Stimulated activated naive B cell treated with anti-CD40 and anti-IgM and Interleukin-4, amounts not matched to agents 10 μg/mL and 1 μg/mL and 100 μg/mL, for 72 hours (primary cell): Measurements from ENCODE around the gene SLC17A2.

Experiments used
- ATAC-seq, 2 donors: fragments of 150-1000 bp; cut with Tn5 transposase; replicated peaks; 2 replicates each; pipeline ENCODE4 v1.10.0; 2021; ENCODE audit warnings: moderate library complexity in 1 of 2
- DNase-seq: peaks from one replicate; pipeline ENCODE4 v3.0.0; 2021
- H3K27ac Mint-ChIP-seq: one replicate; pipeline ENCODE4 v1.8.0; 2022; ENCODE audit warnings: mild to moderate bottlenecking, mixed read lengths
- H3K27me3 Mint-ChIP-seq, 2 donors: one replicate each; pipeline ENCODE4 v1.8.0; 2022; ENCODE audit warnings: mixed read lengths in 2 of 2
- H3K36me3 Mint-ChIP-seq, 2 donors: one replicate each; pipeline ENCODE4 v1.8.0; 2022; ENCODE audit warnings: mixed read lengths in 2 of 2, mild to moderate bottlenecking in 1 of 2
- H3K4me1 Mint-ChIP-seq, 2 donors: one replicate each; pipeline ENCODE4 v1.8.0; 2022; ENCODE audit warnings: mixed read lengths in 2 of 2, mild to moderate bottlenecking in 1 of 2
- H3K4me3 Mint-ChIP-seq, 2 donors: one replicate each; pipeline ENCODE4 v1.8.0; 2022; ENCODE audit warnings: mild to moderate bottlenecking in 2 of 2, mixed read lengths in 2 of 2, moderate library complexity in 1 of 2
- H3K9me3 Mint-ChIP-seq, 2 donors: one replicate each; pipeline ENCODE4 v1.8.0; 2022; ENCODE audit warnings: mixed read lengths in 2 of 2, mild to moderate bottlenecking in 1 of 2

Gene SLC17A2, protein sequence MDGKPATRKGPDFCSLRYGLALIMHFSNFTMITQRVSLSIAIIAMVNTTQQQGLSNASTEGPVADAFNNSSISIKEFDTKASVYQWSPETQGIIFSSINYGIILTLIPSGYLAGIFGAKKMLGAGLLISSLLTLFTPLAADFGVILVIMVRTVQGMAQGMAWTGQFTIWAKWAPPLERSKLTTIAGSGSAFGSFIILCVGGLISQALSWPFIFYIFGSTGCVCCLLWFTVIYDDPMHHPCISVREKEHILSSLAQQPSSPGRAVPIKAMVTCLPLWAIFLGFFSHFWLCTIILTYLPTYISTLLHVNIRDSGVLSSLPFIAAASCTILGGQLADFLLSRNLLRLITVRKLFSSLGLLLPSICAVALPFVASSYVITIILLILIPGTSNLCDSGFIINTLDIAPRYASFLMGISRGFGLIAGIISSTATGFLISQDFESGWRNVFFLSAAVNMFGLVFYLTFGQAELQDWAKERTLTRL

DNA sequence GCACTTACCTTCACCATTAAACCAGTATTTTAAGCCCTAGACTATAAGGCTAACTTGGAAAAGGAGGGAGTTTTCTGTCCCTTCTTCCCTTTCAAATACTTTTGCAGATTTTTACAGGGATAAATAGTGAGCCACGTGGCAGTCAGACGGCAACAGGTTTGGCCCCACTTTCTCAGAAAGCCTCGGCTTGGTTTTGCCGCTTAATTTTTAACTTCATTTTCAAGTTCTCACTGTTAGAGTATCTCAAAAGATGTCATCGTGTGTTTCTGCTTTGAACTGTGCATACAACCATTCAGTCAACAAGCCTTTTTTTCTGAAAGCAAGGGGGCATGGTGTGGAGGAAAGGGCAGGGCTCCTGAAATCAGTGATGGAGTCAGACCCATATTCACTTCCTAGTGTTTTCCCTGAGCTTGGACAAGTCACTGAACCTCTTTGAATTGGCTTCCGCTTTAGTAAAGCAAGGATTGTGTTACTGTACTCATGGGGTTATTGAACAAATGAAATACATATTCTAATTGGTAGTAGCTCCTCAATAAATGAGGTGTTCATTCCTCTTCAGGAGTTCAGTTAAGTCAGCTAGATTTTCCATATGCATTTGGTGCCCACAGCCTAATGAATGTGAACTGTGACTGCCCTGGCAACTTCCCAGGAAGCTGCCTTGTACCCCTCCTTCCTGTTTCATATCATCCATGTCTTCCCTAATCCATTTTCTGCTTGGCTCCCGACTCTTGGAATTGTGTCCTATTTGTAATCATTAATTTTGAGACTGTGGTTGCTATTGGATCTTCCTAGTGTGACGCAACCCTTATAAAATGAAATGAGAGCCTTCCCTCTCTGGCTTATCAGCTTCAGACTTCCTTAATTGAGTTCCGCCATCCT is at the start of gene SLC17A2:
Gene SLC17A2, minus strand, starts transcription at position 160 of the 879 bp plus-strand sequence. CDS start 4,895 bp downstream, outside the sequence.
- Mint-ChIP-seq H3K4me1 (no peaks in the 10 kb centered on the region), H3K27ac (no peak within 1 kb of the TSS), H3K36me3 (no peaks in the 10 kb centered on the region), H3K9me3 (no peaks in the 10 kb centered on the region), H3K27me3 (no peaks in the 10 kb centered on the region), H3K4me3 (no peak within 1 kb of the TSS)
- DNase-seq (no peak), ATAC-seq (no peak)

DNA sequence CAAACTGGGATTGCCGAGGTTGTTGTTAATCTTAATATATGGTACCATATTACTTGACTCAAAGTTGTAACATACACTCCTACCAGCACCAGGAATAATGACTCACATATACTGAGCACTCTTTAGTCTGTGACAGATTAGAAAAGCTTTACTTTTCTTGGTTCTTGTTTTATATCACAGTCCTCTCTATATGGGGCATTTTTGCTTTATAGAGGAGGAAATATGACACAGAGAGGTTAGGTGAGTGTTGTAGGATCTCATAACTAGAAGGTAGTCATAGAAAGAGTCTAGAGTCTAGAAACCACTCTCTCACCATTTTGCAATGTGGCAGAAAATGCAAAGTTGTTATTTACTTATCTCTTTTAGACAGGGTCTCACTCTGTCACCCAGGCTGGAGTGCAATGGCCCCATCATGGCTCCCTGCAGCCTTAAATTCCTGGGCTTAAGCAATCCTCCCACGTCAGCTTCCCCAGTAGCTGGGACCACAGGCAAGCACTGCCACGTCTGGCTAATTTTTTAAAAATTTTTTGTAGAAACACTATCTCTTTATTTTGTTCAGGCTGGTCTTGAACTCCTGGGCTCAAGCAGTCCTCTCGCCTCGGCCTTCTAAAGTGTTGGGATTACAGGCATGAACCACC is 45.6 kb upstream of the SLC17A2 start:
- H3K27me3 Mint-ChIP-seq, result no peaks in the 10 kb centered on the region
- ATAC-seq, result peak; percentile 42 to 53
- peak overlapping the region; percentile 84 for H3K27ac Mint-ChIP-seq
- peaks cover 53 to 65% of the 10 kb centered on the region in 2 donors for H3K36me3 Mint-ChIP-seq
- DNase-seq, result no peak
- peaks cover 20 to 61% of the 10 kb centered on the region in 2 donors for H3K4me1 Mint-ChIP-seq
- H3K4me3 Mint-ChIP-seq, result no peak overlapping the region
- H3K9me3 Mint-ChIP-seq, result no peaks in the 10 kb centered on the region

DNA sequence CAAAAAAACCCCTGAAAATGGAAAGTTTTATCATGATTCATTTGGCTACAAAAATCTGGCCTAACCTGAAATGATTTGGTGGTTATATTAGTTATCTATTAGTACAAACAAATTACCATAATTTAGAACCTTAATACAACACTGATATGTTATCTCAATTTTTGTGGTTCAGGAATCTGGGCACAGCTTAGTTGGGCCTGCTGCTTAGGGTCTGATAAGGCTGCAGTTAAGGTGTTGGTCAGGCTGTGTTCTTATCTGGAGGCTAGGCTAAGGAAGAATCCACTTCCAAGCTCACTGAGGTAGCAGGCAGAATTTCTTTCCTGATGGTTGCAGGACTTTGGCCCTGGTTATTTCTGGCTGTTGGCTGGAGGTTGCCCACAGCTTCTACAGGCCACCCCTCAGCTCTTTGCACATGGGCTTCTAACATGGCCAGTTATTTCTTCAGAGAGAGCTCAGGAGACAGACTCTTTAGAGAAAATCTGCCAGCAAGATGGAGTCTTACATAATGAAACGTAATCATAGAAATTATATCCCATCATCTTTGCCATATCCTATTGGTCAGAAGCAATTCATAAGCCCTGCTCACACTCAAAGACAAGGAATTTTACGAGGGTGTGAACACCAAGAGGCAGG is 43.5 kb upstream of the SLC17A2 start:
- no peak for DNase-seq
- no peak overlapping the region for H3K4me3 Mint-ChIP-seq
- no peaks in the 10 kb centered on the region for H3K27me3 Mint-ChIP-seq
- ATAC-seq, result no peak
- no peaks in the 10 kb centered on the region for H3K9me3 Mint-ChIP-seq
- peak overlapping the region; percentile 37 for H3K27ac Mint-ChIP-seq
- peaks cover 31 to 70% of the 10 kb centered on the region in 2 donors for H3K4me1 Mint-ChIP-seq
- H3K36me3 Mint-ChIP-seq, result peaks cover 57 to 70% of the 10 kb centered on the region in 2 donors

DNA sequence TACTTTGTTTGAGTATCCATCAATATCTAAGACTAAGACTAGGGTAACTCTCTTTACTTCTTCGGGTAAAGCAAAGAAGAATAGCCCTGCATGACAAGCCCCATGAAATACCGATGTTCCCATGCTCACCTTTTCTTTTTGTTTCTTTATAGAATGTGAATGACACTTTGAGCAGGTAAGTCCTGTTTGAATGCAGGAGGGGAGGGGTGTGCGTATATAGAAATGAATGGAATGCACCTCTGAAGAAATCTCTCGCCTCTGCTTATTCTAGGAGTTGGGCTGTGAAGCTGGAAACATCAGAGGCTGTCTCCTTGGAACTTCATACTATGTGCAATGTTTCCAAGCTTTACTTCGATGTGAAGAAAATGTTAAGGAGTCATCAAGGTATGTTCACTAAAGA is 42.4 kb upstream of the SLC17A2 start:
- no peak for DNase-seq
- Mint-ChIP-seq H3K9me3 (no peaks in the 10 kb centered on the region), H3K4me1 (peaks cover 37 to 81% of the 10 kb centered on the region in 2 donors), H3K4me3 (no peak overlapping the region), H3K27me3 (no peaks in the 10 kb centered on the region), H3K27ac (no peak overlapping the region), H3K36me3 (peaks cover 61 to 78% of the 10 kb centered on the region in 2 donors)
- ATAC-seq, result no peak

DNA sequence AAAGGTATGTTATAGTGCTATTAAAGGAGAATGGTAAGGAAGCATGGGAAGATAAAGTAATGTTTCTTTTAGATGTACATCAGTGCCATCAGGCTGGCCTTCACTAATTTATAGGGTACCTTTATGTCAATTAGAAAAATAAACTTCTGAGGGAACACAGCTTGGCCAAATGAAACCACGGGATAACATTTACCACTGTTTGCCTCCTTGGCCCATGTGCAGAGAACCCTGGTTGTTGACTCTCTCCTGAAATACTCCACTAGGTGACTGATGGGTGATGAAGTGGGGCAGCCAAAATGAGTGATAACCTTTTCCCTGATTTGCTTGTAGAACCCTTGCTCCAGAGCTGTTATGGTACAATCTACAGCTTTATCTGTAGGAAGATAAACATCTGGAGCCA is 41.6 kb upstream of the SLC17A2 start:
- Mint-ChIP-seq H3K27ac (peak overlapping the region; percentile 28), H3K9me3 (no peaks in the 10 kb centered on the region), H3K4me1 (peaks cover 40 to 83% of the 10 kb centered on the region in 2 donors), H3K4me3 (no peak overlapping the region), H3K36me3 (peaks cover 60 to 80% of the 10 kb centered on the region in 2 donors), H3K27me3 (no peaks in the 10 kb centered on the region)
- ATAC-seq (no peak), DNase-seq (no peak)

DNA sequence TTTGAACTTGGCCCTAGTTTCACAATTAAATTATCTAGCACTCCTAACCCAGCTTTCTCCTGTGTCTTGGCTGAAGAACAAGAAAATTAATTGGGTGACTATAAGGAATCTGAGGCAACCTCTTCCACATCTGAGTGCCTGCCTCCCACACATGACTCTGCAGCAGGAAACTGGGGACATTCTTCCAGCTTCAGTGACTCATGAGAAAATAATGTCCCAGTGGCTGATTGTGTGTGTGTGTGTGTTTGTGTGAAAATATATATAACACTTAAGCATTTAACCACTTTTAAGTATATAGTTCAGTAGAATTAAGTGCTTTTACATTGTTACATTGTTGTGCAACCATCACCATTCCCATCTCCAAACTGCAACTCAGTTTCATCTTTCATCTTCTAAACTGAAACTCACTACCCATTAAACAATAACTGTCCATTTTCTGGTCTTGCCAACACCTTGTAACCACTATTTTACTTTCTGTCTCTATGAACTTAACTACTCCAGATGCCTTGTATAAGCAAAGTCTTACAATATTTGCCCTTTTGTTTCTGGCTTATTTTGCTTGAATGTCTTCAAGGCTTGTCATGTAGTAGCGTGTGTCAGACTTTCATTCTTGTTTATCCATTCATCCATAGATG is 40.8 kb upstream of the SLC17A2 start:
- Mint-ChIP-seq H3K4me3 (no peak overlapping the region), H3K9me3 (no peaks in the 10 kb centered on the region), H3K27me3 (no peaks in the 10 kb centered on the region), H3K36me3 (peaks cover 59 to 80% of the 10 kb centered on the region in 2 donors), H3K27ac (peak overlapping the region; percentile 28), H3K4me1 (peaks cover 44 to 83% of the 10 kb centered on the region in 2 donors)
- DNase-seq, result no peak
- ATAC-seq, result no peak

DNA sequence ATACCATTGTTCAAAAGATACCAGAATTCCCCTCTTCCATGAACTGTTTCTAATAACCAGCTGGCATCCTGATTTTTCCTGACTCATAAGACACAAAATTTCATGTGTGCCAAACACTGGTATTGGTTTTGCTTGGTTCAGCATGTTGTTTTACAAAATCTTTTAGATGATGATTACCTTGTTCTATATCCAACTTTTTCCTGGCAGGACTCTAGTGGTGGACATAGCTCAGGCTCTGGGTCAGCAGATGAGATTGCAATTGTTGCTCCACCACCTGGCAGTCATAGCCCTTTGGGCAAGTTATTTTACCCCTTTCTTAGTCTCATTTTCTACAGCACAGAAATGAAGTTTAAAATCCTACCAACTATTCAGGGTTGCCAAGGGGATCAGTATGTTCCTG is 38.3 kb upstream of the SLC17A2 start:
- H3K4me1 Mint-ChIP-seq, result peaks cover 45 to 89% of the 10 kb centered on the region in 2 donors
- H3K27ac Mint-ChIP-seq, result peak overlapping the region; percentile 9
- H3K27me3 Mint-ChIP-seq, result no peaks in the 10 kb centered on the region
- DNase-seq, result no peak
- peaks cover 55 to 78% of the 10 kb centered on the region in 2 donors for H3K36me3 Mint-ChIP-seq
- no peak overlapping the region for H3K4me3 Mint-ChIP-seq
- ATAC-seq, result no peak
- H3K9me3 Mint-ChIP-seq, result no peaks in the 10 kb centered on the region

DNA sequence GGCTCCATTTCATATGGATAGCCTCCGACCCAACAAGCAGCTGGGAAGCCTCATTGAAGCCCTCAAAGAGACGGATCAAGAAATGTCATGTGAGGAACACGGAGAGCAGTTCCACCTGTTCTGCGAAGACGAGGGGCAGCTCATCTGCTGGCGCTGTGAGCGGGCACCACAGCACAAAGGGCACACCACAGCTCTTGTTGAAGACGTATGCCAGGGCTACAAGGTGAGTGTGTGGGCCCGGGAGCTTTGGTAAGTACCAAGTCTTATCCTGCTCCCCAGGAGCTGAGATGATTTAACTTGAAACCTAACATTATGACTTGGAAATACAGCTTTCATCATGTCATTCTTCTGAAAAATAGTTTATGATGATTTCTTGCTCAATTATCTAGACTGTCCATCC is 36.2 kb upstream of the SLC17A2 start:
- peak overlapping the region; percentile 71 for H3K27ac Mint-ChIP-seq
- H3K9me3 Mint-ChIP-seq, result no peaks in the 10 kb centered on the region
- H3K4me3 Mint-ChIP-seq, result peak overlapping the region; percentile 71
- H3K4me1 Mint-ChIP-seq, result peaks cover 51 to 91% of the 10 kb centered on the region in 2 donors
- DNase-seq (no peak), ATAC-seq (no peak)
- peaks cover 52 to 72% of the 10 kb centered on the region in 2 donors for H3K36me3 Mint-ChIP-seq
- no peaks in the 10 kb centered on the region for H3K27me3 Mint-ChIP-seq

DNA sequence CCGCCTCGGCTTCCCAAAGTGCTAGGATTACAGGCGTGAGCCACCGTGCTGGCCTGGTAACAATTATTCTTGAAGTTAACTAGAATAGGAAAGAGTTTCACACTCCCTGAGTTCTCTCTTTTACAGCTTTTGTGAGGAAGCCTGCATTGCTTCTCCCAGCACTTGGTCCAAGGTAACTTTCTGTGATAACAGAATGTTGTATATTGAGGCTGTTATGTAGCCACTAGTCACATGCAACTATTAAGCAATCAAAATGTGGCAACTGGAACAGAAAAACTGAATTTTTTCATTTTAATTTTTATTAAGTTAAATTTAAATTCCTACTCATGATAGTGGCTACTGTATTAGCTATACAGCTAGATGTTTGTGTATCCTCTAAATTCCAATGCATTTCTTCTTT is 34.6 kb upstream of the SLC17A2 start:
- Mint-ChIP-seq H3K36me3 (peaks cover 39 to 60% of the 10 kb centered on the region in 2 donors), H3K4me3 (peak overlapping the region; percentile 44 to 76), H3K9me3 (peaks cover 6% of the 10 kb centered on the region in 2 donors), H3K4me1 (peaks cover 53 to 91% of the 10 kb centered on the region in 2 donors), H3K27me3 (no peaks in the 10 kb centered on the region), H3K27ac (no peak overlapping the region)
- no peak for DNase-seq
- no peak for ATAC-seq

DNA sequence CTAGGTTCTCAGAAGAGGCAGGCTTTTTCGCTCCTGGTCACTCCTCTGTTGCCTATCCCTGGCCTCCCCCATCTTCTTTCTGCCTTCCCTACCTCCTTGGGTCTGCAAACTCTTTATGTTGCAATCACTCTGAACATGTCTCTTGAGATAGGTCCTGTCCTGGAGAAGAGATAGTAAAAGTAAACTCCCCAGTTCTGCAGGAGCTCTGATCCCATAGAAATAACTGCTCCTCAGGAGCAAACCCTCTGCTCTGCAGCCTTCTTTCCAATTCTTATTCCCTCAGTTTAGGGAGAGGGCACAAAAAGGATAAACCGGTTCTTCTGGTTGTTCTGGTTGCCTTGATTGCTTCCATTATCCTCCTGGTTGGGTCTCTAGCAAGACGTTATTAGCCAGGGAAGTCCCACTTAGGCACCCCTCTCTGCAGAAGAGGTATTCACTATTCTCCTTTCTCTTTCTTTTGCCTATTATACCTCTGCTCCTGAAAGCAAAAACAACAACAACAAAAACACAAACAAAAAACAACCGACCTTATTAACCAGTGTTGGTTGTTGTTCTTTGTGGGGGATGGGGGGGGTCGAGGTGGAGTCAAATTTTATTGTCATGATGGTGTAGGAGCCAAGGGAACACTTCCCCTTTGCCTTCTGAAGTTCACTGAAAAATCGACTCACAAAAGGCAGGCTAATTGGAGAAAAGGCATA is 33.1 kb upstream of the SLC17A2 start:
- ATAC-seq (no peak), DNase-seq (no peak)
- Mint-ChIP-seq H3K27ac (peak overlapping the region; percentile 99), H3K4me1 (peaks cover 60 to 92% of the 10 kb centered on the region in 2 donors), H3K36me3 (peaks cover 30 to 50% of the 10 kb centered on the region in 2 donors), H3K9me3 (peaks cover 6% of the 10 kb centered on the region in 2 donors), H3K4me3 (peak overlapping the region; percentile 89 to 97), H3K27me3 (no peaks in the 10 kb centered on the region)

DNA sequence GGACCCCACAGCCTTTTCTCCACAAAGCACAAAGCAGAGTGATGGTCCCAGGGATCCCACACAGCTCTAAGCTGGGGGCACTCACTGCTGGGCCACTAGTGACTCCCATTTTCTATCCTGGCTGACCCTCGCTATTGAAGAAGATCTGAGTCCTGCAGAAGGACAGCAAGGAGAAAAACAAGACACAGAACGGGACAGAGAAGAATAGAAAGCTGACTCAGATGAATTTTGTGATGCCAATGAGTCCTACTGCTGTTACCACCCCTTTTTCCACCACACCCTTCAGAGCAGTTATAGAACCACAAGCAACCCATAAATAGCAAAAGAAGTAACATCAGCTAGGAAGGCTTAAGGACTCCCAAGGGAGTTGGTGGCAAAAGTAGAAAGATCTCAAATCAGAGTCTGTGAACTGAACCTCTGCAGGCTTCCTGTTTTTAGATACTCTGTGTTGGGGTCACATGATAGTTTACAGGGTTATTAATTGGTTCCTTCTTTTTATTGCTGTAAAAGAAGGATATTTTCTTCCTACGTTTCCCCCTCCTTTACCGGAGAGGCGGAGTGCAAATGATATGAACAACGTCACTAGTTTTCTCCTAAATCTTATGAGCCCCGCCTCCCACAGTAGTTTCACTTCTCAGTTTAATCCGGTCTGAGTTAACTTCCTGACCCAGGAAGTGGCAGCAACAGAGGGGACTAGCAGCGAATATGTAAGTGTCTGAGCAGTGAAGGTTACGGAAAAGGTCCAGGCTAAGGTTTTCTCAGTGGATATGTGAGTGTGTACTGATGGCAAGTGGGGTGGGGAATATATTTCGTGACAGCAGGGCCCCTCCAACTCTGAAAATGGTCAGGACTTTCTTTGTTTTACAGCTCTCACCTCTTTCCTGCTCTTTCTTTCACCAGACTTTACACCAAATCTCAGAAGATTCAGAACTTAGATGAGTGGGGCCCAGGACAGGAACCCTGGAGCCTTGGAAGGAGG is 31.9 kb upstream of the SLC17A2 start, which contains the start of gene TRIM38:
Gene TRIM38, plus strand, starts transcription at position 654 of the 979 bp plus-strand sequence. CDS start 3,721 bp downstream, outside the sequence.
- peaks cover 56 to 86% of the 10 kb centered on the region in 2 donors for H3K4me1 Mint-ChIP-seq
- ATAC-seq, result peak; percentile 88 to 89
- H3K27me3 Mint-ChIP-seq, result no peaks in the 10 kb centered on the region
- peak; percentile 85 for DNase-seq
- peak within 1 kb of the TSS; percentile 99 for H3K27ac Mint-ChIP-seq
- peaks cover 6% of the 10 kb centered on the region in 2 donors for H3K9me3 Mint-ChIP-seq
- peaks cover 20 to 39% of the 10 kb centered on the region in 2 donors for H3K36me3 Mint-ChIP-seq
- H3K4me3 Mint-ChIP-seq, result peak within 1 kb of the TSS; percentile 89 to 97
